IMR-90 (cell line): ENCODE measurements around the gene SETD2. TPM values are rescaled to one million over a fixed set of nuclear protein-coding genes. Genes with fewer than 3 reads are reported as not detected.

ENCODE experiments used
- ATAC-seq: fragments of 200-7000 bp; cut with Tn5 transposase; 2 replicates; pipeline ENCODE4 v1.9.1; 2020; ENCODE audit warnings: low read depth, mild to moderate bottlenecking, moderate library complexity
- BruUV-seq: library from RNA; stranded (reverse); fragments of 400-500 nt; replicated peaks from 2 replicates; lab custom pipeline; 2021; lab: Mats Ljungman, UMichigan
- CTCF ChIA-PET: fragments of 300-600 bp; formaldehyde crosslinking; extraction: SDS; loops from one replicate; lab custom pipeline; 2021; ENCODE audit warnings: antibody characterized with exemption; lab: Yijun Ruan, JAX
- POLR2A ChIA-PET: fragments of 300-600 bp; sonication (Branson Sonifier 250); formaldehyde crosslinking; loops from one replicate; lab custom pipeline; 2022; ENCODE audit warnings: antibody characterized with exemption; ENCODE audit not compliant: unreplicated experiment; lab: Charles Lee
- DNase-seq: peaks from one replicate; pipeline ENCODE4 v3.0.0; 2013
- H2AFZ ChIP-seq: replicated peaks from 2 replicates; pipeline ENCODE3; 2013; ENCODE audit warnings: low read length, mild to moderate bottlenecking; ENCODE audit not compliant: poor library complexity
- H2AK5ac ChIP-seq: 2 replicates; pipeline ENCODE4 v1.6.1; 2013; ENCODE audit warnings: low read depth, low read length, inconsistent platforms
- H2AK9ac ChIP-seq: replicated peaks from 2 replicates; pipeline ENCODE3; 2013; ENCODE audit warnings: mild to moderate bottlenecking, low read depth, low read length, moderate library complexity; ENCODE audit not compliant: poor library complexity
- H2BK120ac ChIP-seq: 2 replicates; pipeline ENCODE4 v1.6.1; 2013; ENCODE audit warnings: low read depth, low read length, inconsistent platforms
- H2BK15ac ChIP-seq: 3 replicates; pipeline ENCODE4 v1.6.1; 2013; ENCODE audit warnings: low read depth, low read length, inconsistent platforms
- H2BK20ac ChIP-seq: 2 replicates; pipeline ENCODE4 v1.6.1; 2013; ENCODE audit warnings: low read depth, mild to moderate bottlenecking, inconsistent platforms, low read length, moderate library complexity
- H2BK5ac ChIP-seq: 2 replicates; pipeline ENCODE4 v1.6.1; 2013; ENCODE audit warnings: mild to moderate bottlenecking, low read depth, low read length, inconsistent platforms; ENCODE audit not compliant: poor library complexity, severe bottlenecking
- H3K14ac ChIP-seq: replicated peaks from 2 replicates; pipeline ENCODE4 v1.6.1; 2013; ENCODE audit warnings: low read depth, low read length, inconsistent platforms
- H3K18ac ChIP-seq: 2 replicates; pipeline ENCODE4 v1.6.1; 2013; ENCODE audit warnings: low read depth, low read length, control low read depth
- H3K23ac ChIP-seq: 2 replicates; pipeline ENCODE4 v1.6.1; 2013; ENCODE audit warnings: low read depth, low read length, inconsistent platforms
- H3K27ac ChIP-seq: 2 replicates; pipeline ENCODE4 v1.5.1; 2013; ENCODE audit warnings: mild to moderate bottlenecking, control low read depth, low read length; ENCODE audit not compliant: insufficient read depth
- H3K27me3 ChIP-seq: 2 replicates; pipeline ENCODE4 v1.6.1; 2013; ENCODE audit warnings: low read length; ENCODE audit not compliant: control insufficient read depth, insufficient read depth
- H3K36me3 ChIP-seq: 2 replicates; pipeline ENCODE4 v1.6.1; 2013; ENCODE audit warnings: low read length, mixed read lengths; ENCODE audit not compliant: control insufficient read depth, insufficient read depth
- H3K4ac ChIP-seq: 2 replicates; pipeline ENCODE4 v1.6.1; 2013; ENCODE audit warnings: low read depth, low read length, inconsistent platforms
- H3K4me1 ChIP-seq: 2 replicates; pipeline ENCODE4 v1.6.1; 2013; ENCODE audit warnings: low read length, mixed read lengths; ENCODE audit not compliant: control insufficient read depth, insufficient read depth
- H3K4me2 ChIP-seq: 2 replicates; pipeline ENCODE4 v1.6.1; 2013; ENCODE audit warnings: low read depth, mild to moderate bottlenecking, control low read depth, low read length, moderate library complexity
- H3K4me3 ChIP-seq: 2 replicates; pipeline ENCODE4 v1.5.1; 2013; ENCODE audit warnings: low read depth, mild to moderate bottlenecking, control low read depth, low read length, moderate library complexity; ENCODE audit not compliant: insufficient read depth
- H3K56ac ChIP-seq: 2 replicates; pipeline ENCODE4 v1.6.1; 2013; ENCODE audit warnings: low read length, inconsistent platforms; ENCODE audit not compliant: insufficient read depth; ENCODE audit errors: extremely low read depth
- H3K79me1 ChIP-seq, 2 experiments: 2 replicates each; pipeline ENCODE4 v1.6.1; 2013; ENCODE audit warnings: low read length in 2 of 2, inconsistent platforms in 1 of 2, low read depth in 1 of 2
- H3K9ac ChIP-seq: 2 replicates; pipeline ENCODE4 v1.6.1; 2013; ENCODE audit warnings: low read depth, low read length, control low read depth
- H3K9me1 ChIP-seq: 2 replicates; pipeline ENCODE4 v1.6.1; 2013; ENCODE audit warnings: low read length, inconsistent platforms; ENCODE audit not compliant: insufficient read depth
- H3K9me3 ChIP-seq: 2 replicates; pipeline ENCODE4 v1.6.1; 2013; ENCODE audit warnings: low read length; ENCODE audit not compliant: control insufficient read depth, insufficient read depth
- H4K20me1 ChIP-seq: 2 replicates; pipeline ENCODE4 v1.6.1; 2013; ENCODE audit warnings: low read length, inconsistent platforms; ENCODE audit not compliant: insufficient read depth
- H4K5ac ChIP-seq: 2 replicates; pipeline ENCODE4 v1.6.1; 2013; ENCODE audit warnings: mild to moderate bottlenecking, low read depth, low read length, control low read depth
- H4K8ac ChIP-seq, 2 experiments: 2 replicates each; pipeline ENCODE4 v1.6.1; 2013; ENCODE audit warnings: low read depth in 2 of 2, low read length in 2 of 2, control low read depth in 1 of 2, inconsistent platforms in 1 of 2
- H4K91ac ChIP-seq: 2 replicates; pipeline ENCODE4 v1.6.1; 2013; ENCODE audit warnings: low read depth, low read length, inconsistent platforms; ENCODE audit not compliant: insufficient read depth
- FOS ChIP-seq: fragments of 150-350 bp; IDR thresholded peaks from 2 replicates; pipeline ENCODE4 v1.6.1; 2016; ENCODE audit warnings: low read depth, low read length
- WGBS, 2 experiments: methylation state at CpG; one replicate each; pipeline versions ENCODE4 v1.1.5 to v1.1.7; 2013; ENCODE audit warnings: missing lambda C conversion rate in 2 of 2; ENCODE audit not compliant: insufficient read length in 1 of 2; ENCODE audit errors: extremely low coverage in 2 of 2; 5-methylcytosine and 5-hydroxymethylcytosine counted together
- dilution Hi-C: fragments of 300-500 bp; cut with HindIII; formaldehyde crosslinking; loops from one replicate; pipeline ENCODE4 v1.14.3; 2018; ENCODE audit warnings: low sequenced_read_pairs; ENCODE audit not compliant: unreplicated experiment
- in situ Hi-C: fragments of 300-500 bp; cut with MboI; formaldehyde crosslinking; loops from 3 replicates; pipeline ENCODE4 v1.14.3; 2019; ENCODE audit warnings: low sequenced_read_pairs, inconsistent platforms, mixed read lengths
- intact Hi-C: fragments of 100-400 bp; cut with micrococcal nuclease; formaldehyde crosslinking; loops from 2 replicates; pipeline ENCODE4 v1.10.0; 2022
- polyA plus RNA-seq, 3 experiments: library from polyadenylated mRNA; depleted of rRNA; stranded (reverse); fragments of >200 nt; gene quantifications; 2 replicates each; pipeline ENCODE4 v1.2.3, GENCODE V29; 2012; ENCODE audit warnings: low replicate concordance in 1 of 3
- total RNA-seq: library from RNA; depleted of rRNA; stranded (reverse); fragments of >200 nt; gene quantifications from 2 replicates; pipeline ENCODE4 v1.2.3, GENCODE V29; 2012

Gene SETD2
- total and polyA plus RNA-seq, 2 of the 4 experiments (the other 2 are of a cell fraction), result 18.3 to 20.1 TPM

GRCh38 chr3:47202542-47202941 is 38.6 kb upstream of the SETD2 start:
- dilution Hi-C loops, result no loop called here
- Histone ChIP-seq H3K4me1 (no peaks in the 10 kb centered on the region), H2BK20ac (no peak overlapping the region), H3K9ac (no peak overlapping the region), H3K27me3 (no peaks in the 10 kb centered on the region), H3K18ac (no peak overlapping the region), H3K27ac (no peak overlapping the region), H2BK5ac (no peak overlapping the region), H2AFZ (no peak overlapping the region), H2AK9ac (no peak overlapping the region), H3K9me1 (no peaks in the 10 kb centered on the region), H2BK15ac (no peak overlapping the region), H3K9me3 (no peaks in the 10 kb centered on the region), H2BK120ac (no peak overlapping the region), H3K4ac (no peak overlapping the region), H4K8ac (no peak overlapping the region), H4K5ac (no peak overlapping the region), H3K56ac (no peak overlapping the region), H3K4me3 (no peak overlapping the region), H3K36me3 (no peaks in the 10 kb centered on the region; the same call in 1 of the 2 replicates), H4K20me1 (no peaks in the 10 kb centered on the region), H3K79me1 (no peaks in the 10 kb centered on the region), H3K4me2 (no peak overlapping the region), H2AK5ac (no peak overlapping the region), H4K91ac (no peak overlapping the region), H3K23ac (no peak overlapping the region), H3K14ac (no peak overlapping the region)
- intact Hi-C loops, result no loop called here
- POLR2A ChIA-PET, result interaction anchor here (0.6 kb wide), 1 partner anchor 1791 kb away, joined by 8 read pairs; no protein-coding TSS in a partner anchor
- DNase-seq (no peak), ATAC-seq (no peak)
- no TSS peak for BruUV-seq
- in situ Hi-C loops, result no loop called here
- no CpG with 5 or more reads among the region's 3 CpGs for WGBS, 2 experiments
- CTCF ChIA-PET, result no interaction called here
- TF ChIP-seq FOS, result no peak
